GM23338 (cell line): ENCODE data around the gene MIGA1. TPM values are rescaled to one million over a fixed set of nuclear protein-coding genes. Genes with fewer than 3 reads are reported as not detected.
A peak's percentile ranks its signal among the peaks of the same experiment; 100 is the strongest.
"Not testable (repeated sequence)": the region's sequence is repeated elsewhere in the genome, so short reads cannot be mapped to it uniquely, and the experiment has no call there.

ENCODE experiments used
- ATAC-seq: fragments of 200-7000 bp; cut with Tn5 transposase; 3 replicates; pipeline ENCODE4 v1.9.1; 2020
- DNase-seq: peaks from one replicate; pipeline ENCODE4 v3.0.0-alpha.2; 2015; ENCODE audit warnings: low spot score
- H2AFZ ChIP-seq: fragments of 200-600 bp; sonication (generic); 2 replicates; pipeline ENCODE4 v1.8.0; 2016; ENCODE audit warnings: antibody characterized with exemption, mild to moderate bottlenecking, moderate library complexity
- H3F3A ChIP-seq: fragments of 200-600 bp; sonication (generic); replicated peaks from 2 replicates; pipeline ENCODE4 v1.8.0; 2017; ENCODE audit warnings: antibody characterized with exemption, mixed run types, low read depth
- H3K27ac ChIP-seq: fragments of 200-600 bp; sonication (generic); 2 replicates; pipeline ENCODE4 v1.6.1; 2016; ENCODE audit warnings: low read depth
- H3K27me3 ChIP-seq: fragments of 200-600 bp; sonication (generic); 2 replicates; pipeline ENCODE4 v1.8.0; 2016; ENCODE audit warnings: mild to moderate bottlenecking, mixed run types, moderate library complexity; ENCODE audit not compliant: insufficient read depth
- H3K36me3 ChIP-seq: fragments of 200-600 bp; sonication (generic); 2 replicates; pipeline ENCODE4 v1.8.0; 2016; ENCODE audit warnings: mild to moderate bottlenecking; ENCODE audit not compliant: insufficient read depth
- H3K4me1 ChIP-seq: fragments of 200-600 bp; sonication (generic); 2 replicates; pipeline ENCODE4 v1.8.0; 2016; ENCODE audit warnings: mild to moderate bottlenecking, moderate library complexity; ENCODE audit not compliant: insufficient read depth
- H3K4me2 ChIP-seq: fragments of 200-600 bp; sonication (generic); 2 replicates; pipeline ENCODE4 v1.7.1; 2017; ENCODE audit warnings: mixed run types
- H3K4me3 ChIP-seq: fragments of 200-600 bp; sonication (generic); 2 replicates; pipeline ENCODE4 v1.6.1; 2016; ENCODE audit warnings: mixed run types
- H3K79me2 ChIP-seq: fragments of 200-600 bp; sonication (generic); replicated peaks from 2 replicates; pipeline ENCODE4 v1.8.0; 2017; ENCODE audit warnings: mild to moderate bottlenecking; ENCODE audit not compliant: insufficient read depth
- H3K9me2 ChIP-seq: fragments of 200-600 bp; sonication (generic); 2 replicates; pipeline ENCODE4 v1.8.0; 2017; ENCODE audit not compliant: insufficient read depth
- H4K20me1 ChIP-seq: fragments of 200-600 bp; sonication (generic); replicated peaks from 2 replicates; pipeline ENCODE4 v1.8.0; 2017; ENCODE audit warnings: mild to moderate bottlenecking; ENCODE audit not compliant: insufficient read depth
- H3K27ac Mint-ChIP-seq: 2 replicates; pipeline ENCODE4 v1.8.0; 2020; ENCODE audit warnings: inconsistent platforms, mild to moderate bottlenecking, moderate library complexity, mixed read lengths
- H3K27me3 Mint-ChIP-seq: 3 replicates; pipeline ENCODE4 v1.8.0; 2022; ENCODE audit warnings: low read depth, mild to moderate bottlenecking, moderate library complexity, mixed read lengths, inconsistent platforms; ENCODE audit not compliant: insufficient read depth, poor library complexity
- H3K36me3 Mint-ChIP-seq: 3 replicates; pipeline ENCODE4 v1.8.0; 2021; ENCODE audit warnings: low read depth, mild to moderate bottlenecking, inconsistent platforms, moderate library complexity, mixed read lengths
- H3K4me1 Mint-ChIP-seq: 3 replicates; pipeline ENCODE4 v1.8.0; 2020; ENCODE audit warnings: mild to moderate bottlenecking, inconsistent platforms, mixed read lengths
- H3K4me3 Mint-ChIP-seq: 3 replicates; pipeline ENCODE4 v1.8.0; 2021; ENCODE audit warnings: moderate library complexity, mild to moderate bottlenecking, inconsistent platforms, mixed read lengths
- H3K9me3 Mint-ChIP-seq: 3 replicates; pipeline ENCODE4 v1.8.0; 2020; ENCODE audit warnings: moderate library complexity, mild to moderate bottlenecking, inconsistent platforms, mixed read lengths
- polyA plus RNA-seq: library from polyadenylated mRNA; unstranded; fragments of >200 nt; fragmentation: Nextera tagmentation; extraction: Ambion mirVana; gene quantifications from 2 replicates; pipeline ENCODE4 v1.2.1, GENCODE V29; 2016
- total RNA-seq: library from RNA; depleted of rRNA; stranded (reverse); fragments of >200 nt; shearing (Covaris generic); gene quantifications from 2 replicates; pipeline ENCODE4 v1.2.3, GENCODE V29; 2014
- TF ChIP-seq, protein P1 (sequence below): fragments of 250-450 bp; sonication (Bioruptor Pico); IDR thresholded peaks from 2 replicates; pipeline ENCODE4 v1.5.0; 2020; ENCODE audit warnings: mild to moderate bottlenecking, moderate library complexity
- TF ChIP-seq, protein P2 (sequence below), 2 experiments: fragments of 200-600 bp in 1 of 2; sonication (generic) in 1 of 2; conservative IDR thresholded peaks; 2 replicates each; pipeline versions ENCODE4 v1.5.1 to v1.6.1; 2016 to 2017; ENCODE audit warnings: antibody characterized with exemption in 2 of 2, low read depth in 2 of 2, mild to moderate bottlenecking in 2 of 2, moderate library complexity in 1 of 2
- TF ChIP-seq, protein P3 (sequence below): IDR thresholded peaks from one replicate; pipeline ENCODE4 v1.6.1; 2018; ENCODE audit warnings: antibody characterized with exemption; ENCODE audit not compliant: unreplicated experiment

The MIGA1 gene
- total and polyA plus RNA-seq, 2 experiments from 2014 or later = 3.4 to 7.5 TPM

DNA sequence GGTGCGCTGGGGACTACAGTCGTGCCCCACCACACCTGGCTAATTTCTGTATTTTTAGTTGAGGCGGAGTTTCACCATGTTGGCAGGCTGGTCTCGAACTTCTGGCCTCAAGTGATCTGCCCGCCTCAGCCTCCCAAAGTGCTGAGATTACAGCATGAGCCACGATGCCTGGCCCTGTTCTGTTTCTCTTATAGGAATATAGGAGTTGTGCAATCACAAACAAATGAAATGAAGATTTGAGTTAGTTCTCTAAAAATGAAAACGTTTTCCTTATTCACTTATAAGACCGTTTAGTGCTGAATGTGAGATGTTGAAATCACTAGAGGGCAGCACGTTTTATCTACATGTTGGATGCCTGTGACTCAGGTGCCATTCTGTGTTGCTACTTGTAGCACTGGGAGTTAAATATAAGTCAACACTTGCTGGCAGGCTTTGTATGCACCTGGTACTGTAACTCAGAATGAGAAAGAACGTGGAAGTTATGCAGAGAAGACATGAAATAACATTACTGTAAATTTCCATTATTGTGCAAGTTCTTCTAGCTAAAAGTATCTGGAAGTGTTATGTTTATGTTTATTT is 45.8 kb downstream of the MIGA1 start:
- Histone ChIP-seq H3K79me2 (no peaks in the 10 kb centered on the region), H3K27ac (no peak overlapping the region), H4K20me1 (no peaks in the 10 kb centered on the region), H3K4me3 (no peak overlapping the region), H3K4me1 (no peaks in the 10 kb centered on the region), H3K27me3 (no peaks in the 10 kb centered on the region), H3K36me3 (no peaks in the 10 kb centered on the region), H2AFZ (no peak overlapping the region), H3K4me2 (no peak overlapping the region), H3K9me2 (no peaks in the 10 kb centered on the region), H3F3A (no peaks in the 10 kb centered on the region)
- DNase-seq (peak; percentile 70), ATAC-seq (peak; percentile 78)
- no peaks in the 10 kb centered on the region for H3K4me1 Mint-ChIP-seq
- TF ChIP-seq, protein P1, sequence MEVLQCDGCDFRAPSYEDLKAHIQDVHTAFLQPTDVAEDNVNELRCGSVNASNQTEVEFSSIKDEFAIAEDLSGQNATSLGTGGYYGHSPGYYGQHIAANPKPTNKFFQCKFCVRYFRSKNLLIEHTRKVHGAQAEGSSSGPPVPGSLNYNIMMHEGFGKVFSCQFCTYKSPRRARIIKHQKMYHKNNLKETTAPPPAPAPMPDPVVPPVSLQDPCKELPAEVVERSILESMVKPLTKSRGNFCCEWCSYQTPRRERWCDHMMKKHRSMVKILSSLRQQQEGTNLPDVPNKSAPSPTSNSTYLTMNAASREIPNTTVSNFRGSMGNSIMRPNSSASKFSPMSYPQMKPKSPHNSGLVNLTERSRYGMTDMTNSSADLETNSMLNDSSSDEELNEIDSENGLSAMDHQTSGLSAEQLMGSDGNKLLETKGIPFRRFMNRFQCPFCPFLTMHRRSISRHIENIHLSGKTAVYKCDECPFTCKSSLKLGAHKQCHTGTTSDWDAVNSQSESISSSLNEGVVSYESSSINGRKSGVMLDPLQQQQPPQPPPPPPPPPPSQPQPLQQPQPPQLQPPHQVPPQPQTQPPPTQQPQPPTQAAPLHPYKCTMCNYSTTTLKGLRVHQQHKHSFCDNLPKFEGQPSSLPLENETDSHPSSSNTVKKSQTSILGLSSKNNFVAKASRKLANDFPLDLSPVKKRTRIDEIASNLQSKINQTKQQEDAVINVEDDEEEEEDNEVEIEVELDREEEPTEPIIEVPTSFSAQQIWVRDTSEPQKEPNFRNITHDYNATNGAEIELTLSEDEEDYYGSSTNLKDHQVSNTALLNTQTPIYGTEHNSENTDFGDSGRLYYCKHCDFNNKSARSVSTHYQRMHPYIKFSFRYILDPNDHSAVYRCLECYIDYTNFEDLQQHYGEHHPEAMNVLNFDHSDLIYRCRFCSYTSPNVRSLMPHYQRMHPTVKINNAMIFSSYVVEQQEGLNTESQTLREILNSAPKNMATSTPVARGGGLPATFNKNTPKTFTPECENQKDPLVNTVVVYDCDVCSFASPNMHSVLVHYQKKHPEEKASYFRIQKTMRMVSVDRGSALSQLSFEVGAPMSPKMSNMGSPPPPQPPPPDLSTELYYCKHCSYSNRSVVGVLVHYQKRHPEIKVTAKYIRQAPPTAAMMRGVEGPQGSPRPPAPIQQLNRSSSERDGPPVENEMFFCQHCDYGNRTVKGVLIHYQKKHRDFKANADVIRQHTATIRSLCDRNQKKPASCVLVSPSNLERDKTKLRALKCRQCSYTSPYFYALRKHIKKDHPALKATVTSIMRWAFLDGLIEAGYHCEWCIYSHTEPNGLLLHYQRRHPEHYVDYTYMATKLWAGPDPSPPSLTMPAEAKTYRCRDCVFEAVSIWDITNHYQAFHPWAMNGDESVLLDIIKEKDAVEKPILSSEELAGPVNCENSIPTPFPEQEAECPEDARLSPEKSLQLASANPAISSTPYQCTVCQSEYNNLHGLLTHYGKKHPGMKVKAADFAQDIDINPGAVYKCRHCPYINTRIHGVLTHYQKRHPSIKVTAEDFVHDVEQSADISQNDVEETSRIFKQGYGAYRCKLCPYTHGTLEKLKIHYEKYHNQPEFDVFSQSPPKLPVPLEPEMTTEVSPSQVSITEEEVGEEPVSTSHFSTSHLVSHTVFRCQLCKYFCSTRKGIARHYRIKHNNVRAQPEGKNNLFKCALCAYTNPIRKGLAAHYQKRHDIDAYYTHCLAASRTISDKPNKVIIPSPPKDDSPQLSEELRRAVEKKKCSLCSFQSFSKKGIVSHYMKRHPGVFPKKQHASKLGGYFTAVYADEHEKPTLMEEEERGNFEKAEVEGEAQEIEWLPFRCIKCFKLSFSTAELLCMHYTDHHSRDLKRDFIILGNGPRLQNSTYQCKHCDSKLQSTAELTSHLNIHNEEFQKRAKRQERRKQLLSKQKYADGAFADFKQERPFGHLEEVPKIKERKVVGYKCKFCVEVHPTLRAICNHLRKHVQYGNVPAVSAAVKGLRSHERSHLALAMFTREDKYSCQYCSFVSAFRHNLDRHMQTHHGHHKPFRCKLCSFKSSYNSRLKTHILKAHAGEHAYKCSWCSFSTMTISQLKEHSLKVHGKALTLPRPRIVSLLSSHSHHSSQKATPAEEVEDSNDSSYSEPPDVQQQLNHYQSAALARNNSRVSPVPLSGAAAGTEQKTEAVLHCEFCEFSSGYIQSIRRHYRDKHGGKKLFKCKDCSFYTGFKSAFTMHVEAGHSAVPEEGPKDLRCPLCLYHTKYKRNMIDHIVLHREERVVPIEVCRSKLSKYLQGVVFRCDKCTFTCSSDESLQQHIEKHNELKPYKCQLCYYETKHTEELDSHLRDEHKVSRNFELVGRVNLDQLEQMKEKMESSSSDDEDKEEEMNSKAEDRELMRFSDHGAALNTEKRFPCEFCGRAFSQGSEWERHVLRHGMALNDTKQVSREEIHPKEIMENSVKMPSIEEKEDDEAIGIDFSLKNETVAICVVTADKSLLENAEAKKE (CRISPR knock-in tag) = no peak
- TF ChIP-seq, protein P2, sequence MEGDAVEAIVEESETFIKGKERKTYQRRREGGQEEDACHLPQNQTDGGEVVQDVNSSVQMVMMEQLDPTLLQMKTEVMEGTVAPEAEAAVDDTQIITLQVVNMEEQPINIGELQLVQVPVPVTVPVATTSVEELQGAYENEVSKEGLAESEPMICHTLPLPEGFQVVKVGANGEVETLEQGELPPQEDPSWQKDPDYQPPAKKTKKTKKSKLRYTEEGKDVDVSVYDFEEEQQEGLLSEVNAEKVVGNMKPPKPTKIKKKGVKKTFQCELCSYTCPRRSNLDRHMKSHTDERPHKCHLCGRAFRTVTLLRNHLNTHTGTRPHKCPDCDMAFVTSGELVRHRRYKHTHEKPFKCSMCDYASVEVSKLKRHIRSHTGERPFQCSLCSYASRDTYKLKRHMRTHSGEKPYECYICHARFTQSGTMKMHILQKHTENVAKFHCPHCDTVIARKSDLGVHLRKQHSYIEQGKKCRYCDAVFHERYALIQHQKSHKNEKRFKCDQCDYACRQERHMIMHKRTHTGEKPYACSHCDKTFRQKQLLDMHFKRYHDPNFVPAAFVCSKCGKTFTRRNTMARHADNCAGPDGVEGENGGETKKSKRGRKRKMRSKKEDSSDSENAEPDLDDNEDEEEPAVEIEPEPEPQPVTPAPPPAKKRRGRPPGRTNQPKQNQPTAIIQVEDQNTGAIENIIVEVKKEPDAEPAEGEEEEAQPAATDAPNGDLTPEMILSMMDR (conservative IDR thresholded peaks at IDR 0.05; ENCODE audit: low read depth in 2 of 2) = peak; percentile 51 to 71
- TF ChIP-seq, protein P3, sequence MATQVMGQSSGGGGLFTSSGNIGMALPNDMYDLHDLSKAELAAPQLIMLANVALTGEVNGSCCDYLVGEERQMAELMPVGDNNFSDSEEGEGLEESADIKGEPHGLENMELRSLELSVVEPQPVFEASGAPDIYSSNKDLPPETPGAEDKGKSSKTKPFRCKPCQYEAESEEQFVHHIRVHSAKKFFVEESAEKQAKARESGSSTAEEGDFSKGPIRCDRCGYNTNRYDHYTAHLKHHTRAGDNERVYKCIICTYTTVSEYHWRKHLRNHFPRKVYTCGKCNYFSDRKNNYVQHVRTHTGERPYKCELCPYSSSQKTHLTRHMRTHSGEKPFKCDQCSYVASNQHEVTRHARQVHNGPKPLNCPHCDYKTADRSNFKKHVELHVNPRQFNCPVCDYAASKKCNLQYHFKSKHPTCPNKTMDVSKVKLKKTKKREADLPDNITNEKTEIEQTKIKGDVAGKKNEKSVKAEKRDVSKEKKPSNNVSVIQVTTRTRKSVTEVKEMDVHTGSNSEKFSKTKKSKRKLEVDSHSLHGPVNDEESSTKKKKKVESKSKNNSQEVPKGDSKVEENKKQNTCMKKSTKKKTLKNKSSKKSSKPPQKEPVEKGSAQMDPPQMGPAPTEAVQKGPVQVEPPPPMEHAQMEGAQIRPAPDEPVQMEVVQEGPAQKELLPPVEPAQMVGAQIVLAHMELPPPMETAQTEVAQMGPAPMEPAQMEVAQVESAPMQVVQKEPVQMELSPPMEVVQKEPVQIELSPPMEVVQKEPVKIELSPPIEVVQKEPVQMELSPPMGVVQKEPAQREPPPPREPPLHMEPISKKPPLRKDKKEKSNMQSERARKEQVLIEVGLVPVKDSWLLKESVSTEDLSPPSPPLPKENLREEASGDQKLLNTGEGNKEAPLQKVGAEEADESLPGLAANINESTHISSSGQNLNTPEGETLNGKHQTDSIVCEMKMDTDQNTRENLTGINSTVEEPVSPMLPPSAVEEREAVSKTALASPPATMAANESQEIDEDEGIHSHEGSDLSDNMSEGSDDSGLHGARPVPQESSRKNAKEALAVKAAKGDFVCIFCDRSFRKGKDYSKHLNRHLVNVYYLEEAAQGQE = no peak
- H3K27ac Mint-ChIP-seq = no peak overlapping the region
- no peaks in the 10 kb centered on the region for H3K9me3 Mint-ChIP-seq
- H3K36me3 Mint-ChIP-seq = peaks cover 8% of the 10 kb centered on the region; the same call in 2 of the 3 replicates
- peaks cover 3% of the 10 kb centered on the region for H3K27me3 Mint-ChIP-seq
- H3K4me3 Mint-ChIP-seq = no peak overlapping the region

DNA sequence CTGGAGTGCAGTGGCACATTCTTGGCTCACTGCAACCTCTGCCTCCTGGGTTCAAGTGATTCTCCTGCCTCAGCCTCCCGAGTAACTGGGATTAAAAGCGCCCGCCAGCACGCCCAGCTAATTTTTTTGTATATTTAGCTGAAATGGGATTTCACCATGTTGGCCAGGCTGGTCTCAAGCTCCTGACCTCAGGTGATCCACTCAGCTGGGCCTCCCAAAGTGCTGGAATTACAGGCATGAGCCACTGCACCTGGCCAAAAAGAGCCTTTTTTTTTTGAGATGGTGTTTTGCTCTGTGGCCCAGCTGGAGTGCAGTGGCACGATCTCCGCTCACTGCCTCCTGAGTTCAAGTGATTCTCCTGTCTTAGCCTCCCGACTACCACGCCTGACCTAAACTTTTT is 47.4 kb downstream of the MIGA1 start:
- H3K36me3 Mint-ChIP-seq, H3K27ac ChIP-seq, H3K4me2 ChIP-seq, H3K79me2 ChIP-seq, ATAC-seq, H3K4me1 ChIP-seq, H3K27me3 ChIP-seq, H2AFZ ChIP-seq, H3K9me2 ChIP-seq, H3K27me3 Mint-ChIP-seq, H3K27ac Mint-ChIP-seq, DNase-seq, H3F3A ChIP-seq, H3K36me3 ChIP-seq, H3K9me3 Mint-ChIP-seq, H3K4me3 Mint-ChIP-seq, H4K20me1 ChIP-seq, H3K4me1 Mint-ChIP-seq, H3K4me3 ChIP-seq: not testable (repeated sequence)
